K562 (cell line): Measurements from ENCODE around the gene KHDRBS2.

Experiments used
- BHLHE40 ChIP-seq: IDR thresholded peaks from 2 replicates; pipeline ENCODE4 v1.6.1; 2011; ENCODE audit warnings: low read length, improper control_type of control experiment
- JUN ChIP-seq, 2 experiments: sonication (generic) in 1 of 2; formaldehyde crosslinking in 1 of 2; IDR thresholded peaks; 2 replicates each; pipeline versions ENCODE4 v1.6.1 to v1.8.0; 2012 to 2022; ENCODE audit warnings: borderline replicate concordance in 2 of 2, mild to moderate bottlenecking in 2 of 2, improper control_type of control experiment in 1 of 2, low read depth in 1 of 2, low read length in 1 of 2, missing genetic modification reagents in 1 of 2
- KLF16 ChIP-seq: IDR thresholded peaks from 2 replicates; pipeline ENCODE4 v1.6.1; 2016; ENCODE audit warnings: antibody characterized with exemption
- NR1H2 ChIP-seq: sonication (generic); formaldehyde crosslinking; IDR thresholded peaks from 2 replicates; pipeline ENCODE4 v1.4.0; 2020; ENCODE audit warnings: mild to moderate bottlenecking, missing genetic modification reagents
- NR2C1 ChIP-seq, 2 experiments: fragments of 450-650 bp; IDR thresholded peaks; 2 replicates each; pipeline ENCODE4 v1.6.1; 2017; ENCODE audit warnings: mild to moderate bottlenecking in 2 of 2, antibody characterized with exemption in 1 of 2, inconsistent platforms in 1 of 2, missing compliant biosample characterization in 1 of 2, missing genetic modification characterization in 1 of 2
- POLR2AphosphoS5 ChIP-seq: IDR thresholded peaks from 2 replicates; pipeline ENCODE4 v1.6.1; 2011; ENCODE audit warnings: mild to moderate bottlenecking, low read depth, low read length, moderate library complexity; ENCODE audit not compliant: control insufficient read depth, insufficient read depth
- POU5F1 ChIP-seq: fragments of 150-350 bp; IDR thresholded peaks from 2 replicates; pipeline ENCODE4 v1.6.1; 2014; ENCODE audit warnings: borderline replicate concordance, low read length, low read depth, mild to moderate bottlenecking; ENCODE audit not compliant: partially characterized antibody
- SP1 ChIP-seq: sonication (generic); formaldehyde crosslinking; IDR thresholded peaks from 2 replicates; pipeline ENCODE4 v1.8.1; 2022; ENCODE audit warnings: mild to moderate bottlenecking, missing genetic modification reagents
- ZNF830 ChIP-seq: fragments of 250-450 bp; sonication (Bioruptor Pico); IDR thresholded peaks from 2 replicates; pipeline ENCODE4 v1.5.0; 2021; ENCODE audit warnings: mild to moderate bottlenecking
- TF ChIP-seq, protein P1 (sequence below): fragments of 450-650 bp; IDR thresholded peaks from 2 replicates; pipeline ENCODE4 v1.6.1; 2017; ENCODE audit warnings: antibody characterized with exemption, mild to moderate bottlenecking
- TF ChIP-seq, protein P2 (sequence below): fragments of 450-650 bp; IDR thresholded peaks from 2 replicates; pipeline ENCODE4 v1.6.1; 2016
- TF ChIP-seq, protein P3 (sequence below): sonication (generic); formaldehyde crosslinking; IDR thresholded peaks from 2 replicates; pipeline ENCODE4 v1.8.0; 2023; ENCODE audit warnings: mild to moderate bottlenecking, missing genetic modification reagents
- TF ChIP-seq, protein P4 (sequence below): fragments of 450-650 bp; formaldehyde crosslinking; IDR thresholded peaks from 2 replicates; pipeline ENCODE4 v1.4.0; 2022; ENCODE audit warnings: mild to moderate bottlenecking, moderate library complexity

DNA sequence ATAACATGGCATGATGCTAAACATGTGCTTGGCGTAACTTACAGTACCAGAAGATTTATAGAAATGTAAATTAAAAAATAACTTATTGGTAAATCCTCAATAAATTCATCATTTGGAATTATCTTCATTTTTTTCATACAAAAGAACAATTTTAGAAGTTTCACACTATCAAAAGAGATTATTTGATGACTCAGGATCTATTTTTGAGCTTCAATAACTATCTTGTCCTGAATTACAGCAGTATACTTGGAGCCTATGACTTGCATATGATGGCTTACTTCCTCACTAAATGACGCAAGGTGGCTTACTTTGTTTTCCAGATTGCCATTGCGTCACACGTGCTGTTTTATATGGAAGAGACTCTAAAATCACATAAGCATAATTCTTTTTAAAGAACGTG is 49.2 kb downstream of the KHDRBS2 start:
- TF ChIP-seq, protein P1, sequence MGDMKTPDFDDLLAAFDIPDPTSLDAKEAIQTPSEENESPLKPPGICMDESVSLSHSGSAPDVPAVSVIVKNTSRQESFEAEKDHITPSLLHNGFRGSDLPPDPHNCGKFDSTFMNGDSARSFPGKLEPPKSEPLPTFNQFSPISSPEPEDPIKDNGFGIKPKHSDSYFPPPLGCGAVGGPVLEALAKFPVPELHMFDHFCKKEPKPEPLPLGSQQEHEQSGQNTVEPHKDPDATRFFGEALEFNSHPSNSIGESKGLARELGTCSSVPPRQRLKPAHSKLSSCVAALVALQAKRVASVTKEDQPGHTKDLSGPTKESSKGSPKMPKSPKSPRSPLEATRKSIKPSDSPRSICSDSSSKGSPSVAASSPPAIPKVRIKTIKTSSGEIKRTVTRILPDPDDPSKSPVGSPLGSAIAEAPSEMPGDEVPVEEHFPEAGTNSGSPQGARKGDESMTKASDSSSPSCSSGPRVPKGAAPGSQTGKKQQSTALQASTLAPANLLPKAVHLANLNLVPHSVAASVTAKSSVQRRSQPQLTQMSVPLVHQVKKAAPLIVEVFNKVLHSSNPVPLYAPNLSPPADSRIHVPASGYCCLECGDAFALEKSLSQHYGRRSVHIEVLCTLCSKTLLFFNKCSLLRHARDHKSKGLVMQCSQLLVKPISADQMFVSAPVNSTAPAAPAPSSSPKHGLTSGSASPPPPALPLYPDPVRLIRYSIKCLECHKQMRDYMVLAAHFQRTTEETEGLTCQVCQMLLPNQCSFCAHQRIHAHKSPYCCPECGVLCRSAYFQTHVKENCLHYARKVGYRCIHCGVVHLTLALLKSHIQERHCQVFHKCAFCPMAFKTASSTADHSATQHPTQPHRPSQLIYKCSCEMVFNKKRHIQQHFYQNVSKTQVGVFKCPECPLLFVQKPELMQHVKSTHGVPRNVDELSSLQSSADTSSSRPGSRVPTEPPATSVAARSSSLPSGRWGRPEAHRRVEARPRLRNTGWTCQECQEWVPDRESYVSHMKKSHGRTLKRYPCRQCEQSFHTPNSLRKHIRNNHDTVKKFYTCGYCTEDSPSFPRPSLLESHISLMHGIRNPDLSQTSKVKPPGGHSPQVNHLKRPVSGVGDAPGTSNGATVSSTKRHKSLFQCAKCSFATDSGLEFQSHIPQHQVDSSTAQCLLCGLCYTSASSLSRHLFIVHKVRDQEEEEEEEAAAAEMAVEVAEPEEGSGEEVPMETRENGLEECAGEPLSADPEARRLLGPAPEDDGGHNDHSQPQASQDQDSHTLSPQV, result no peak
- TF ChIP-seq, protein P2, sequence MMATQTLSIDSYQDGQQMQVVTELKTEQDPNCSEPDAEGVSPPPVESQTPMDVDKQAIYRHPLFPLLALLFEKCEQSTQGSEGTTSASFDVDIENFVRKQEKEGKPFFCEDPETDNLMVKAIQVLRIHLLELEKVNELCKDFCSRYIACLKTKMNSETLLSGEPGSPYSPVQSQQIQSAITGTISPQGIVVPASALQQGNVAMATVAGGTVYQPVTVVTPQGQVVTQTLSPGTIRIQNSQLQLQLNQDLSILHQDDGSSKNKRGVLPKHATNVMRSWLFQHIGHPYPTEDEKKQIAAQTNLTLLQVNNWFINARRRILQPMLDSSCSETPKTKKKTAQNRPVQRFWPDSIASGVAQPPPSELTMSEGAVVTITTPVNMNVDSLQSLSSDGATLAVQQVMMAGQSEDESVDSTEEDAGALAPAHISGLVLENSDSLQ, result no peak
- TF ChIP-seq SP1 (CRISPR knock-in tag) (no peak), JUN (IDR thresholded peaks at IDR 0.05; ENCODE audit: borderline replicate concordance, low read depth, low read length) (no peak), JUN (CRISPR knock-in tag; IDR thresholded peaks at IDR 0.05; ENCODE audit: borderline replicate concordance) (no peak), POLR2AphosphoS5 (no peak), BHLHE40 (no peak), NR1H2 (no peak), POU5F1 (no peak), KLF16 (no peak), NR2C1 (IDR thresholded peaks at IDR 0.05) (no peak), NR2C1 (tag; IDR thresholded peaks at IDR 0.05) (no peak), ZNF830 (CRISPR knock-in tag) (no peak)
- TF ChIP-seq, protein P3, sequence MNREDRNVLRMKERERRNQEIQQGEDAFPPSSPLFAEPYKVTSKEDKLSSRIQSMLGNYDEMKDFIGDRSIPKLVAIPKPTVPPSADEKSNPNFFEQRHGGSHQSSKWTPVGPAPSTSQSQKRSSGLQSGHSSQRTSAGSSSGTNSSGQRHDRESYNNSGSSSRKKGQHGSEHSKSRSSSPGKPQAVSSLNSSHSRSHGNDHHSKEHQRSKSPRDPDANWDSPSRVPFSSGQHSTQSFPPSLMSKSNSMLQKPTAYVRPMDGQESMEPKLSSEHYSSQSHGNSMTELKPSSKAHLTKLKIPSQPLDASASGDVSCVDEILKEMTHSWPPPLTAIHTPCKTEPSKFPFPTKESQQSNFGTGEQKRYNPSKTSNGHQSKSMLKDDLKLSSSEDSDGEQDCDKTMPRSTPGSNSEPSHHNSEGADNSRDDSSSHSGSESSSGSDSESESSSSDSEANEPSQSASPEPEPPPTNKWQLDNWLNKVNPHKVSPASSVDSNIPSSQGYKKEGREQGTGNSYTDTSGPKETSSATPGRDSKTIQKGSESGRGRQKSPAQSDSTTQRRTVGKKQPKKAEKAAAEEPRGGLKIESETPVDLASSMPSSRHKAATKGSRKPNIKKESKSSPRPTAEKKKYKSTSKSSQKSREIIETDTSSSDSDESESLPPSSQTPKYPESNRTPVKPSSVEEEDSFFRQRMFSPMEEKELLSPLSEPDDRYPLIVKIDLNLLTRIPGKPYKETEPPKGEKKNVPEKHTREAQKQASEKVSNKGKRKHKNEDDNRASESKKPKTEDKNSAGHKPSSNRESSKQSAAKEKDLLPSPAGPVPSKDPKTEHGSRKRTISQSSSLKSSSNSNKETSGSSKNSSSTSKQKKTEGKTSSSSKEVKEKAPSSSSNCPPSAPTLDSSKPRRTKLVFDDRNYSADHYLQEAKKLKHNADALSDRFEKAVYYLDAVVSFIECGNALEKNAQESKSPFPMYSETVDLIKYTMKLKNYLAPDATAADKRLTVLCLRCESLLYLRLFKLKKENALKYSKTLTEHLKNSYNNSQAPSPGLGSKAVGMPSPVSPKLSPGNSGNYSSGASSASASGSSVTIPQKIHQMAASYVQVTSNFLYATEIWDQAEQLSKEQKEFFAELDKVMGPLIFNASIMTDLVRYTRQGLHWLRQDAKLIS (CRISPR knock-in tag), result no peak
- TF ChIP-seq, protein P4, sequence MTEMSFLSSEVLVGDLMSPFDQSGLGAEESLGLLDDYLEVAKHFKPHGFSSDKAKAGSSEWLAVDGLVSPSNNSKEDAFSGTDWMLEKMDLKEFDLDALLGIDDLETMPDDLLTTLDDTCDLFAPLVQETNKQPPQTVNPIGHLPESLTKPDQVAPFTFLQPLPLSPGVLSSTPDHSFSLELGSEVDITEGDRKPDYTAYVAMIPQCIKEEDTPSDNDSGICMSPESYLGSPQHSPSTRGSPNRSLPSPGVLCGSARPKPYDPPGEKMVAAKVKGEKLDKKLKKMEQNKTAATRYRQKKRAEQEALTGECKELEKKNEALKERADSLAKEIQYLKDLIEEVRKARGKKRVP (CRISPR knock-in tag), result no peak
